SK-N-SH treated with all-trans-retinoic acid at 6 μM for 48 hours (cell line): ENCODE results near the gene CLK2.

Experiments
- CREB5 ChIP-seq: fragments of 250-450 bp; sonication (Bioruptor Pico); IDR thresholded peaks from 2 replicates; pipeline ENCODE4 v1.5.1; 2020; ENCODE audit warnings: low read depth, mild to moderate bottlenecking, moderate library complexity
- ISL1 ChIP-seq: fragments of 250-450 bp; sonication (Bioruptor Pico); IDR thresholded peaks from 2 replicates; pipeline ENCODE4 v2.1.2; 2022; ENCODE audit warnings: mild to moderate bottlenecking, moderate library complexity
- RARB ChIP-seq: fragments of 250-450 bp; sonication (Bioruptor Pico); IDR thresholded peaks from 2 replicates; pipeline ENCODE4 v1.8.0; 2021; ENCODE audit warnings: mild to moderate bottlenecking, moderate library complexity
- ZFP3 ChIP-seq: fragments of 250-450 bp; sonication (Bioruptor Pico); IDR thresholded peaks from 2 replicates; pipeline ENCODE4 v1.5.0; 2020; ENCODE audit warnings: mild to moderate bottlenecking, moderate library complexity
- TF ChIP-seq, protein P1 (sequence below): fragments of 250-450 bp; sonication (Bioruptor Pico); IDR thresholded peaks from 2 replicates; pipeline ENCODE4 v1.5.1; 2021; ENCODE audit warnings: mild to moderate bottlenecking, moderate library complexity

DNA sequence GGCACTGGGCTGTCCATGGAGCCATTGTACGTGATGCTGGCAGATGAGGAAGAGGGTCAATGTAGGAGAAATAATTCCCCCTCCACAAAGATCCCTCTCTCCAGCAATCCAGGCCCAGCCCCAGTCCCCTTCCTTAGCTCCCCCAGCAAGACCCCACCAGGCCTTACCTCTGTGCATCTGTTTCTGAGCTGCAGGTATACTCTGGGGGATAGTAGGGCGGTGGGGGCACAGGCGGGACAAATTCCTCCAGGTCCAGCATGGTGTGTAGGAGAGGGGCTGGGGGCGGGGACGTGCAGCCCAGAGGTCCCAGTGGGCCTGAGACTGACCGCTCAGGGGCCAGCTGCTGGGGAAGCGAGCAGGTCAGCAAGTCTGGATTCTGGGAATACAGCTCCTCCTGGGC, 21.7 kb downstream of the CLK2 start:
- no peak for TF ChIP-seq ZFP3 (CRISPR knock-in tag)
- no peak for TF ChIP-seq CREB5
- TF ChIP-seq, protein P1, sequence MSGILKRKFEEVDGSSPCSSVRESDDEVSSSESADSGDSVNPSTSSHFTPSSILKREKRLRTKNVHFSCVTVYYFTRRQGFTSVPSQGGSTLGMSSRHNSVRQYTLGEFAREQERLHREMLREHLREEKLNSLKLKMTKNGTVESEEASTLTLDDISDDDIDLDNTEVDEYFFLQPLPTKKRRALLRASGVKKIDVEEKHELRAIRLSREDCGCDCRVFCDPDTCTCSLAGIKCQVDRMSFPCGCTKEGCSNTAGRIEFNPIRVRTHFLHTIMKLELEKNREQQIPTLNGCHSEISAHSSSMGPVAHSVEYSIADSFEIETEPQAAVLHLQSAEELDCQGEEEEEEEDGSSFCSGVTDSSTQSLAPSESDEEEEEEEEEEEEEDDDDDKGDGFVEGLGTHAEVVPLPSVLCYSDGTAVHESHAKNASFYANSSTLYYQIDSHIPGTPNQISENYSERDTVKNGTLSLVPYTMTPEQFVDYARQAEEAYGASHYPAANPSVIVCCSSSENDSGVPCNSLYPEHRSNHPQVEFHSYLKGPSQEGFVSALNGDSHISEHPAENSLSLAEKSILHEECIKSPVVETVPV, result no peak
- no peak for TF ChIP-seq ISL1
- TF ChIP-seq RARB, result no peak
